ENCODE results near the gene SIGLEC11. TPM values are rescaled to one million over a fixed set of nuclear protein-coding genes. Genes with fewer than 3 reads are reported as not detected.

SIGLEC11 gene
- total RNA-seq, 4 donors from 2014 or later, result 1.2 to 3.9 TPM; not detected in 2

DNA sequence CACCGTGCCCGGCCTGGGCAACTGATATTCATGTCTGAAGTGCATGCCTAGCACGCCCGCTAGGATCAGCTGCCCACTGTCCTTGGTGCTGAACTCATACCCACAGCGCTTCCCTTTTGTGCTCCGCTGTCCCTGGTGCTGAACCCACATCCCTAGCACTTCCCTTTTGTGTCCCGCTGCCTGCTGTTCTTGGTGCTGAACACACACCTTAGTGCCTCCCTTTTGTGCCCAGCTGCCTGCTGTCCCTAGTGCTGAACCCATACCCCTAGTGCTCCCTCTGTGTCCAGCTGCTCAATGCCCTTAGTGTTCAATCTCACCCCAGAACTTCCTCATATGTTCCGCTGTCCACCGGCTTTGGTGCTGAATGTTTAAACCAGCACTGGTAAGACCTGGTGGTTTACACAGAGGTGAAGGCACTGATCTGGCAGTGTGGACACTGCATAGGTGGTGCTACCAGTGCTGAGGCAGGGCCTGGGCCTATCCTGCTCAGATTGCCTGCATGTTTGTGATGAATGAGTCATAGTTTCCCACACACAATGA is 26.3 kb upstream of the SIGLEC11 start:
- peak; percentile 84 for DNase-seq
- intact Hi-C loops (cut with DNase I; ENCODE audit: low total_unique reads), result loop anchor here (10.0 kb wide), 1 partner anchor 52 kb away; no protein-coding TSS in a partner anchor
- H3K4me3 ChIP-seq, result no peak overlapping the region
- H3K27ac ChIP-seq, result no peak overlapping the region
- no peaks in the 10 kb centered on the region for H3K4me1 ChIP-seq
- peak in 1 of 2 donors; percentile 16 for TF ChIP-seq POLR2A (IDR thresholded peaks at IDR 0.05)
- TF ChIP-seq, protein P1, sequence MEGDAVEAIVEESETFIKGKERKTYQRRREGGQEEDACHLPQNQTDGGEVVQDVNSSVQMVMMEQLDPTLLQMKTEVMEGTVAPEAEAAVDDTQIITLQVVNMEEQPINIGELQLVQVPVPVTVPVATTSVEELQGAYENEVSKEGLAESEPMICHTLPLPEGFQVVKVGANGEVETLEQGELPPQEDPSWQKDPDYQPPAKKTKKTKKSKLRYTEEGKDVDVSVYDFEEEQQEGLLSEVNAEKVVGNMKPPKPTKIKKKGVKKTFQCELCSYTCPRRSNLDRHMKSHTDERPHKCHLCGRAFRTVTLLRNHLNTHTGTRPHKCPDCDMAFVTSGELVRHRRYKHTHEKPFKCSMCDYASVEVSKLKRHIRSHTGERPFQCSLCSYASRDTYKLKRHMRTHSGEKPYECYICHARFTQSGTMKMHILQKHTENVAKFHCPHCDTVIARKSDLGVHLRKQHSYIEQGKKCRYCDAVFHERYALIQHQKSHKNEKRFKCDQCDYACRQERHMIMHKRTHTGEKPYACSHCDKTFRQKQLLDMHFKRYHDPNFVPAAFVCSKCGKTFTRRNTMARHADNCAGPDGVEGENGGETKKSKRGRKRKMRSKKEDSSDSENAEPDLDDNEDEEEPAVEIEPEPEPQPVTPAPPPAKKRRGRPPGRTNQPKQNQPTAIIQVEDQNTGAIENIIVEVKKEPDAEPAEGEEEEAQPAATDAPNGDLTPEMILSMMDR (IDR thresholded peaks at IDR 0.05), result peak in 2 of 4 experiments; percentile 24 to 46
- no peaks in the 10 kb centered on the region for H3K9me3 ChIP-seq
- H3K36me3 ChIP-seq, result no peaks in the 10 kb centered on the region
- no peaks in the 10 kb centered on the region for H3K27me3 ChIP-seq

DNA sequence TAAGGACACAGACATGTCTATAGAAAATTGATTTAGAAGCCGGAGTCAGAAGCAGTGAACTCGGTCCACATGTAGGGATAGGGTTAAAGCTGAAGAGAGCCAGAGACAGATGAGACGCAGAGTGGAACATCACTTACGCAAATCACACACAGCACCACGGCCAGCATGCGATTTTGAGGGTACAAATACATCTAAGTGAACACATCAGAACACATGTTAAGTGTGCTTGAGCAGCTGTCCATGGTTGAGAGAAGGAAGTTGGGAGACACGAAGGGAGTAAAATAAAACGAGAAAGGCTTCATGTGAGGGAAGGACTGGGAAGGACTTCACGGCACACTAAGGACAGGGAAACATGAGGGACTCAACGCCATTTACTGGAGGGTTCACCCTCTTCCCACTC is 25.4 kb upstream of the SIGLEC11 start:
- intact Hi-C loops (cut with DNase I; ENCODE audit: low total_unique reads), result loop anchor here (10.0 kb wide), 1 partner anchor 52 kb away; no protein-coding TSS in a partner anchor
- TF ChIP-seq POLR2A (IDR thresholded peaks at IDR 0.05), result no peak
- TF ChIP-seq, protein P1 (IDR thresholded peaks at IDR 0.05), result no peak
- Histone ChIP-seq H3K27ac (no peak overlapping the region), H3K4me3 (no peak overlapping the region), H3K9me3 (no peaks in the 10 kb centered on the region), H3K27me3 (no peaks in the 10 kb centered on the region), H3K36me3 (no peaks in the 10 kb centered on the region), H3K4me1 (no peaks in the 10 kb centered on the region)
- DNase-seq, result no peak

DNA sequence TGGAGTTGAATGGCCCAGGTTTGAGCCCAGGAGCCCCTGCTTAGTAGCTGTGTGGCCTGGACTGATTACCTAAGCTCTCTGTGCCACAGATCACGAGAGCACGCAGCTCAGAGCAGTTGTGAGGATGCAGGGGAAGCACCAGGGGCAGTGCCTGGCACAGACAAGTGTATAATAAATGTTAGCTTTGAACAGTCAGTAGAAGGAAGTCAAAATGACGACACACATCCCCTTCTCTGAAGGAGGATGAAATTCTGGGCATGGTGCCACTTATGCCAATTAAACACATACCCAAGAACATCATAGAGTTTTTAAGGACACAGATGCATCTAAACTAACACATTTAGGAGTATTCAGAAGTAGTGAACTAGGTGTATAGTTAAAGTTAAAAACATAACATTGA is 24.9 kb upstream of the SIGLEC11 start:
- H3K4me3 ChIP-seq, result no peak overlapping the region
- TF ChIP-seq POLR2A (IDR thresholded peaks at IDR 0.05), result no peak
- TF ChIP-seq, protein P1 (IDR thresholded peaks at IDR 0.05), result no peak
- H3K27ac ChIP-seq, result no peak overlapping the region
- no peaks in the 10 kb centered on the region for H3K4me1 ChIP-seq
- no peaks in the 10 kb centered on the region for H3K27me3 ChIP-seq
- intact Hi-C loops (cut with DNase I; ENCODE audit: low total_unique reads), result loop anchor here (10.0 kb wide), 1 partner anchor 51 kb away; no protein-coding TSS in a partner anchor
- DNase-seq, result no peak
- H3K9me3 ChIP-seq, result no peaks in the 10 kb centered on the region
- no peaks in the 10 kb centered on the region for H3K36me3 ChIP-seq

DNA sequence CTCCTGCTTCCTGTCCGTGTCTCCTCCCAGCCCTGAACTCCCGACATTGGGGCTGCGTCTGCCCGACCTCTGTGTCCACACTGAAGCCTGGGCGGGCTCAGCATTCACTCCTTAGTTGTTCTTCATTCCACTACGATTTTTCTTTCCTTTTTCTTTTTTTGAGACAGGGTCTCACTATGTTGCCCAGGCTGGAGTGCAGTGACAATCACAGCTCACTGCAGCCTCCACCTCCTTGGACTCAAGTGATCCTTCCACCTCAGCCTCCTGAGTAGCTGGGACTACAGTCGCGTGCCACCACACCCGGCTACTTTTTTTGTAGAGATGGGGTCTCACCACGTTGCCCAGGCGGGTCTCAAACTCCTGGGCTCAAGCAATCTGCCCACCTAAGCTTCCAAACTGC is 23.5 kb upstream of the SIGLEC11 start:
- H3K9me3 ChIP-seq, result no peaks in the 10 kb centered on the region
- intact Hi-C loops (cut with DNase I; ENCODE audit: low total_unique reads), result loop anchor here (10.0 kb wide), 1 partner anchor 50 kb away; no protein-coding TSS in a partner anchor
- H3K36me3 ChIP-seq, result no peaks in the 10 kb centered on the region
- H3K27me3 ChIP-seq, result no peaks in the 10 kb centered on the region
- no peak overlapping the region for H3K27ac ChIP-seq
- TF ChIP-seq, protein P1 (IDR thresholded peaks at IDR 0.05), result no peak
- no peak for TF ChIP-seq POLR2A (IDR thresholded peaks at IDR 0.05)
- H3K4me1 ChIP-seq, result no peaks in the 10 kb centered on the region
- H3K4me3 ChIP-seq, result no peak overlapping the region
- DNase-seq, result no peak

DNA sequence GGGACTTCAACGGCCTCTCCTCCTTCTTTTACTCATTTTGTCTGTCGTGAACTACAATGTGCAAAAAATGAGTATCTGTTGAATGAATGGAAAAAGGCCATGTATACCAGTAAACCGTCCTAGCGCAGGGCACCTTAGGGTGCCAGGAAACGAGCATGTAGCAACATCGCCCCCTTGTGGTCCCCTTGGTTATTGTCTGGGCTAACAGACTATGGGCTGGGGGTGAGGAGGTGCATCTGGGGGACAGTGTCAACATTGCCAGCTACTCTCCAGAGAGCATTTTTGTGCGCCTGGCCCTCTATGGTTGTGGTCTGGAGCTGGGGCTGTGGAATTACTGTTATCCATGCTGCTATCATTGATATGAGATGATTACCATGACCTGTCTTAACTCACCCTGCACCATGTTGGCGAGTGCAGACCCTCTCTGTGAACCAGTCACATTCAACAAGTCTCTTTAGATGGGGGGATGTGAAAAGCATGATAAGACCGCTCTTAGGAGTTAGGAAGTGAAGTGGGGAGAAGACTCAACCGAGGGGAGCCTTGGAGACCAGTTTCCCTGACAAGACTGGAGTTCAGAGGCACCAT is 22.8 kb upstream of the SIGLEC11 start:
- H3K27ac ChIP-seq, result no peak overlapping the region
- peak; percentile 48 to 50 for DNase-seq
- no peaks in the 10 kb centered on the region for H3K36me3 ChIP-seq
- TF ChIP-seq POLR2A (IDR thresholded peaks at IDR 0.05), result no peak
- TF ChIP-seq, protein P1 (IDR thresholded peaks at IDR 0.05), result peak; percentile 65 to 75 (median 70)
- intact Hi-C loops (cut with DNase I; ENCODE audit: low total_unique reads), result loop anchor here (10.0 kb wide), 1 partner anchor 49 kb away; no protein-coding TSS in a partner anchor
- no peaks in the 10 kb centered on the region for H3K27me3 ChIP-seq
- no peak overlapping the region for H3K4me3 ChIP-seq
- H3K9me3 ChIP-seq, result no peaks in the 10 kb centered on the region
- no peaks in the 10 kb centered on the region for H3K4me1 ChIP-seq

Measured in uterus (tissue), 4 donors.